Endothelial cell of umbilical vein (primary cell): ENCODE results near the gene VIPAS39. TPM values are rescaled to one million over a fixed set of nuclear protein-coding genes. Genes with fewer than 3 reads are reported as not detected.

Experiments
- BruUV-seq: library from RNA; stranded (reverse); fragments of 400-500 nt; replicated peaks from 2 replicates; lab custom pipeline; 2021; lab: Mats Ljungman, UMichigan
- CTCF ChIA-PET: fragments of 300-600, 350-600 bp; sonication (Branson Sonifier 250); formaldehyde crosslinking; loops from one replicate; lab custom pipeline; 2021; ENCODE audit warnings: antibody characterized with exemption, inconsistent platforms; lab: Charles Lee
- POLR2A ChIA-PET: fragments of 300-600, 350-600 bp; sonication (Branson Sonifier 250); formaldehyde crosslinking; loops from one replicate; lab custom pipeline; 2021; ENCODE audit warnings: antibody characterized with exemption, inconsistent platforms; lab: Charles Lee
- DNase-seq: peaks from one replicate; pipeline ENCODE4 v3.0.0-alpha.2; 2011; ENCODE audit warnings: low read depth, low spot score
- FAIRE-seq: peaks from 2 replicates; lab custom pipeline; 2011; peaks lifted over from hg19 to GRCh38; lab: Jason Lieb, UNC
- H2AFZ ChIP-seq: 2 replicates; pipeline ENCODE4 v1.6.0; 2012; ENCODE audit warnings: low read depth, low read length, control low read depth, inconsistent platforms
- H3K27ac ChIP-seq: 2 replicates; pipeline ENCODE4 v1.5.1; 2011; ENCODE audit warnings: low read depth, mild to moderate bottlenecking, control low read depth, low read length, moderate library complexity; ENCODE audit not compliant: insufficient read depth
- H3K27me3 ChIP-seq, 2 experiments: 2 replicates each; pipeline versions ENCODE4 v1.6.0 to v1.6.1; 2011; ENCODE audit warnings: low read length in 2 of 2, mixed read lengths in 1 of 2; ENCODE audit not compliant: control insufficient read depth in 2 of 2, insufficient read depth in 2 of 2
- H3K36me3 ChIP-seq, 2 experiments: 2 replicates in 1 of 2; 3 replicates in 1 of 2; pipeline ENCODE4 v1.5.1; 2011; ENCODE audit warnings: low read length in 2 of 2, mild to moderate bottlenecking in 1 of 2, moderate library complexity in 1 of 2; ENCODE audit not compliant: control insufficient read depth in 2 of 2, insufficient read depth in 2 of 2; ENCODE audit errors: extremely low read depth in 1 of 2
- H3K4me1 ChIP-seq: 3 replicates; pipeline ENCODE4 v1.5.1; 2011; ENCODE audit warnings: mild to moderate bottlenecking, low read length; ENCODE audit not compliant: control insufficient read depth, insufficient read depth; ENCODE audit errors: extremely low read depth
- H3K4me2 ChIP-seq: 2 replicates; pipeline ENCODE4 v1.6.1; 2011; ENCODE audit warnings: low read length, control low read depth, mixed read lengths; ENCODE audit not compliant: insufficient read depth
- H3K4me3 ChIP-seq, 3 experiments: fragments of 200-600 bp in 1 of 3; sonication (generic), shearing (Covaris generic) in 1 of 3; replicated peaks in 1 of 3; 2 replicates each; pipeline ENCODE4 v1.5.1; 2011 to 2016; ENCODE audit warnings: control low read depth in 3 of 3, low read length in 3 of 3, mild to moderate bottlenecking in 2 of 3, inconsistent platforms in 1 of 3, low read depth in 1 of 3, moderate library complexity in 1 of 3; ENCODE audit not compliant: insufficient read depth in 1 of 3
- H3K79me2 ChIP-seq: 2 replicates; pipeline ENCODE4 v1.6.0; 2012; ENCODE audit warnings: low read length, inconsistent platforms; ENCODE audit not compliant: control insufficient read depth, insufficient read depth
- H3K9ac ChIP-seq: replicated peaks from 2 replicates; pipeline ENCODE3; 2011; ENCODE audit warnings: low read length, control low read depth; ENCODE audit not compliant: insufficient read depth; ENCODE audit errors: extremely low read depth
- H3K9me1 ChIP-seq: replicated peaks from 3 replicates; pipeline ENCODE4 v1.6.0; 2011; ENCODE audit warnings: mild to moderate bottlenecking, low read length; ENCODE audit not compliant: control insufficient read depth, insufficient read depth; ENCODE audit errors: extremely low read depth
- H3K9me3 ChIP-seq: replicated peaks from 2 replicates; pipeline ENCODE4 v1.5.1; 2012; ENCODE audit warnings: low read length, inconsistent platforms; ENCODE audit not compliant: control insufficient read depth, insufficient read depth
- H4K20me1 ChIP-seq: replicated peaks from 2 replicates; pipeline ENCODE3; 2011; ENCODE audit warnings: mild to moderate bottlenecking, low read length; ENCODE audit not compliant: control insufficient read depth, insufficient read depth; ENCODE audit errors: extremely low read depth
- CTCF ChIP-seq, 2 donors: IDR thresholded peaks; 1 replicate in 1 of 2; 2 replicates in 1 of 2; pipeline ENCODE4 v1.5.1; 2011; ENCODE audit warnings: low read length in 2 of 2, mild to moderate bottlenecking in 2 of 2, moderate library complexity in 2 of 2, control low read depth in 1 of 2, inconsistent platforms in 1 of 2, low read depth in 1 of 2; ENCODE audit not compliant: insufficient read depth in 1 of 2; ENCODE audit errors: extremely low read depth in 1 of 2
- EZH2 ChIP-seq: IDR thresholded peaks from 2 replicates; pipeline ENCODE4 v1.6.1; 2012; ENCODE audit warnings: borderline replicate concordance, low read depth, mild to moderate bottlenecking, moderate library complexity, low read length, inconsistent platforms; ENCODE audit not compliant: severe bottlenecking
- FOS ChIP-seq: IDR thresholded peaks from 2 replicates; pipeline ENCODE4 v1.6.1; 2011; ENCODE audit warnings: mild to moderate bottlenecking, low read length, moderate library complexity, borderline replicate concordance; ENCODE audit not compliant: insufficient read depth
- GATA2 ChIP-seq: IDR thresholded peaks from 2 replicates; pipeline ENCODE4 v1.7.0; 2011; ENCODE audit warnings: low read depth, mild to moderate bottlenecking, moderate library complexity, mixed read lengths, low read length; ENCODE audit not compliant: insufficient read length, insufficient read depth
- JUN ChIP-seq: IDR thresholded peaks from 2 replicates; pipeline ENCODE4 v1.6.1; 2011; ENCODE audit warnings: borderline replicate concordance, low read depth; ENCODE audit not compliant: insufficient read length, insufficient read depth
- MAX ChIP-seq: IDR thresholded peaks from 2 replicates; pipeline ENCODE4 v1.6.1; 2011; ENCODE audit not compliant: insufficient read depth, insufficient read length
- MYC ChIP-seq: IDR thresholded peaks from one replicate; pipeline ENCODE4 v1.6.1; 2011; ENCODE audit warnings: mild to moderate bottlenecking, low read depth, low read length
- POLR2A ChIP-seq: IDR thresholded peaks from 2 replicates; pipeline ENCODE4 v1.6.1; 2012; ENCODE audit warnings: low read depth, mild to moderate bottlenecking, control low read depth, low read length
- POLR2AphosphoS5 ChIP-seq: IDR thresholded peaks from 2 replicates; pipeline ENCODE4 v1.6.1; 2012; ENCODE audit warnings: low read depth, mild to moderate bottlenecking, control low read depth, low read length, moderate library complexity; ENCODE audit not compliant: insufficient read depth
- dilution Hi-C: fragments of 300-500 bp; cut with MboI; formaldehyde crosslinking; loops from one replicate; pipeline ENCODE4 v1.15.0; 2019; ENCODE audit warnings: low sequenced_read_pairs; ENCODE audit not compliant: extremely low pct_ligation_motif_present
- intact Hi-C: fragments of 100-400 bp; cut with micrococcal nuclease; formaldehyde crosslinking; loops from one replicate; pipeline ENCODE4 v1.10.0; 2022
- polyA plus RNA-seq, 4 experiments: library from polyadenylated mRNA; depleted of rRNA in 3 of 4; stranded (reverse) in 3 of 4; unstranded in 1 of 4; fragments of >200 nt; gene quantifications; 2 replicates each; pipeline versions ENCODE4 v1.2.1 to v1.2.3, GENCODE V29; 2011 to 2012; ENCODE audit warnings: missing spikeins in 1 of 4
- total RNA-seq: library from RNA; stranded (reverse); gene quantifications from 2 replicates; pipeline ENCODE4 v1.2.3, GENCODE V29; 2021

VIPAS39 gene
- total and polyA plus RNA-seq, 2 donors (not counting 3 experiments of a cell fraction or from before 2014, with no cell fraction given), result 24.2 to 28.2 TPM

GRCh38 chr14:77390188-77390587, 67.2 kb downstream of the VIPAS39 start:
- no peak overlapping the region for H3K4me3 ChIP-seq

GRCh38 chr14:77378701-77379100, 78.7 kb downstream of the VIPAS39 start:
- no peaks in the 10 kb centered on the region for H3K36me3 ChIP-seq
- H4K20me1 ChIP-seq, result no peaks in the 10 kb centered on the region
- no peak overlapping the region for H3K4me2 ChIP-seq
- no peak overlapping the region for H3K27ac ChIP-seq
- FAIRE-seq (no peak), DNase-seq (no peak)
- ChIA-PET POLR2A (no interaction called here), CTCF (interaction anchor here (1.0 kb wide), 1 partner anchor 63 kb away, joined by 3 read pairs; no protein-coding TSS in a partner anchor)
- no TSS peak for BruUV-seq
- dilution Hi-C loops, result no loop called here
- no peaks in the 10 kb centered on the region for H3K9me1 ChIP-seq
- H3K79me2 ChIP-seq, result peaks cover 9% of the 10 kb centered on the region
- no peak for TF ChIP-seq EZH2
- no peak for TF ChIP-seq POLR2A
- TF ChIP-seq CTCF (IDR thresholded peaks at IDR 0.05; ENCODE audit: extremely low read depth in 1 of 2, insufficient read depth in 1 of 2, low read depth in 1 of 2, low read length in 2 of 2), result no peak
- no peak for TF ChIP-seq FOS
- H3K4me1 ChIP-seq, result peaks cover 15% of the 10 kb centered on the region
- no peaks in the 10 kb centered on the region for H3K27me3 ChIP-seq
- H3K4me3 ChIP-seq, result no peak overlapping the region
- intact Hi-C loops, result no loop called here
- no peaks in the 10 kb centered on the region for H3K9me3 ChIP-seq
- no peak overlapping the region for H2AFZ ChIP-seq
- H3K9ac ChIP-seq, result no peak overlapping the region

More at GRCh38 chr14:77390188-77390587, 67.2 kb downstream of the VIPAS39 start:
- no peaks in the 10 kb centered on the region for H3K4me1 ChIP-seq
- ChIA-PET CTCF (interaction anchor here (1.0 kb wide), 1 partner anchor 13 kb away, joined by 3 read pairs; the partner anchor contains the start of genes SAMD15 and TMED8), POLR2A (no interaction called here)
- intact Hi-C loops, result no loop called here
- H3K4me2 ChIP-seq, result no peak overlapping the region
- dilution Hi-C loops, result no loop called here
- no peaks in the 10 kb centered on the region for H3K9me3 ChIP-seq
- H3K9ac ChIP-seq, result no peak overlapping the region
- no peaks in the 10 kb centered on the region for H3K79me2 ChIP-seq
- no TSS peak for BruUV-seq
- FAIRE-seq (no peak), DNase-seq (no peak)
- no peaks in the 10 kb centered on the region for H3K36me3 ChIP-seq
- no peaks in the 10 kb centered on the region for H4K20me1 ChIP-seq
- no peak overlapping the region for H2AFZ ChIP-seq
- no peaks in the 10 kb centered on the region for H3K9me1 ChIP-seq
- H3K27ac ChIP-seq, result no peak overlapping the region
- H3K27me3 ChIP-seq, result no peaks in the 10 kb centered on the region
- TF ChIP-seq JUN, result no peak
- no peak for TF ChIP-seq MYC
- TF ChIP-seq POLR2A, result no peak
- TF ChIP-seq POLR2AphosphoS5, result no peak
- no peak for TF ChIP-seq FOS
- TF ChIP-seq GATA2, result no peak
- no peak for TF ChIP-seq MAX
